NK-92 (cell line): ENCODE results near the gene RETREG1.
"Not testable (repeated sequence)": the region's sequence is repeated elsewhere in the genome, so short reads cannot be mapped to it uniquely, and the experiment has no call there.

ENCODE experiments used
- DNase-seq: peaks from one replicate; lab custom pipeline; 2025; ENCODE audit not compliant: unreplicated experiment; lab: John Stamatoyannopoulos, UW

RETREG1 gene

DNA sequence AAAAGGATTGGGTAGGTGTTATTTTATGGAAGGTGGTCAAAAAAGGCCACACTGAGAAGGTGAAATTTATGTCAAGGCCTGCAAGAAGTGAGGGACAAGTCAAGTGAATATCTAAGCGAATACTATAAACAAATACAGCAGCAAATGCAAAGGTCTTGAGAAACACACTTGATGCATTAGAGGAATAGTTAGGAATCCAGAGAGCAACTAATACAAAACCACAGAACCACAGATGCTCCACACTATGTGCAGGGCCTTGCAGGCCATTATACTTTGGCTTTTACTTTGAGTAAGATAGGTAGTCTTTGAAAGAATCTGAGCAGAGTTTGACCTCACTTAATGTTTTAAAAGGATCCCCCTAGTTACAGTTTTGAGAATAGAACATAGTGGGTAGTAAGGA is 155.8 kb downstream of the RETREG1 start:
- DNase-seq, result no peak

DNA sequence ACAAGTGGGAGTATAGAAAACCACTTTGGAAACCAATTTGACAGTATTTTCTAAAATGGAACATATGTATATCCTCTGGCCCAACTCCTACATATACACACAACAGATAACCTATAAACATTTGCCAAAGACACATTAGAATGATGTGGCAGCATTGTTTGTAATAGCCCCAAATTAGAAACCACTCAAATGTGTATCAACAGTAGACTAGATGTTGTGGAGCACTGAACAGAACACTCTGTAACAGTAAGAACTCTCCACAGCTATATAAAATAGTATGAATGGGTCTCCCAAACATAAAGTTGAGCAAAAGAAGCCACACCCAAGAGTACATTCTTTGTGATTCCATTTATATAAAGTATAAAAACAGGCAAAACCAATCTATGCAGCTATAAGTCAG is 157.3 kb downstream of the RETREG1 start:
- DNase-seq, result no peak

DNA sequence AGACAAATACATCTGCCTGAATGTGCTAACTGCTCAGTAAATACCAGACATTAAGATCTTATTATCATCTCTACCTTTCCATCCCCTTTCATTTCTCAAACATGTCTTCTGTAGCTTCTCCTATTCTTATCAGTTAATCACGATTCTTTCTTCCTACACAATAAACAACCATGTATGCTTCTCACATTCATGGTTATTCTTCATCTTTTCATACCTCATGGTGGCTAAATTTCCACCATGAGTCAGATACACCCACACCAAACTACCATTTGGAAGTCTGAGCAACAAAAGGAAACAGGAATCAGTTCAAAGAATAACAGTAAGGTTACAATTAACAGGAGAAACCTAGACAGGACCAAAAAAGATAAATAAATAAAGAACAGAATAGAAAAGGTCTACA is 158.9 kb downstream of the RETREG1 start:
- DNase-seq, result no peak

DNA sequence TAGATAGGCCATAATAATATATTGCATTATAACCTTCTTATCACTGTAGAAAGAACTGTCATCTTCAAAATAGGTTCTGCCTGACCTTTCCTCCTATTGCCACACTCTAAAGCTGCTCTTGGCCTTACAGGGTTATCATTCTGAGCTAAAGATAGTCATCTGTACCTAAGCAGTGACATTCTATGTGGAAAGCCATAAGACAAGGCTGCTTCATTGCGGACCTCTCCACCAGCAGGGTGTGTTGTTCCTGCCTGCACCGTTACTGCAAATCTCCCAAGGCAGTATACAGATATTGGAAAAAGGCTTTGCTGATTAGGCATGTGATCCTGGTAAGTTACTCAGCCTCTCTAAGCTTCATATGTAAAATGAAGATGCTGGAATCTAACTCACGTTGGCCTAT is 159.3 kb downstream of the RETREG1 start:
- DNase-seq, result no peak

DNA sequence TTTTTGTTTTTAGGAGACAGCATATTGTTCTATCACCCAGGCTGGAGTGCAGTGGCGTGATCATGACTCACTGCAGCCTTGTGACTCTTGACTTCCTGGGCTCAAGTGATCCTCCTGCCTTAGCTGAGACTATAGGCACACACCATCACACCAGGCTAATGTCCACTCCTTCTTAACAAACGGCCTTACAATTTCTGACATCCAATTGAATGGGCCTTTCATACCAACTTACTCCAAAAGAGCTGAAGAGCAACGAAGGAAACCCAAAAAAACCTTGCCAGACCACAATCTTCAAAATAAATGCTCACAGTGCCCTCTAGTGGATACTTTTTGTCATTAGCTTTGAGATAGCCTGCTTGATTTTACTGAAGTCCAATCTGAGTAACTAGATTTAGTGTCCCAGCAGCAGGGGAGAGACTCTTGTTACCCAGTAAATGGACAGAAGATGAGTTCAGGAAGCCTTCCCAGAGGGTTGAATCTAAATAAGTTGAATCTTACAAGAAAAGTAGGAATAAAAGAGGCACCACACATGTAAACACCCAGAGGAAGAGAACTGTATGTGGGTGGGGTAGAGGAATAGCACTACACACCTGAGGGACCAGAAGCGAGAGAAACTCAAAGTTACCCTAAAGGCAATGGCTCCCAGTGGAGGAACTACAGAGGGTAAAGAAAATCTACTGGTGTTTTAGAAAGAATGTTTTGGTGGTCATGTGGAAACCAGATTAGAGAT is 160.5 kb downstream of the RETREG1 start:
- no peak for DNase-seq

DNA sequence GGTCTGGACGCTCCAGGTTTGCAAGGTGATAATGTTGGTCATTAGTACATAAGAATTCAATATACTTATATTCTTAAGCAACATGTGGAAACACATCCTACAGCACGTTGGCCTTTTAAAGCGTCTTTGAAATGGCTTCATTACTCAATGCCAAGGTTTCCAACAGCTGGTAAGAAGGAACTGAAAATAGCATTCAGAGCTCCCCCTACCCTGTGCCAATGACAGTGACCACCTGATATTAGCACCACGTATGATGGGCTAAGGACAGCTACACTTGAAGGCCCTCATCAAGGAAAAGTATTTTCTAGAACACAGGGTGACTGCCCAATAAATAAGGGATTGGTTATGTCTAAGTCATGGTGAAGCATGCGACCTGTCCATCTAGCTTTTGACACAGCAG is 161.1 kb downstream of the RETREG1 start:
- DNase-seq, result no peak

DNA sequence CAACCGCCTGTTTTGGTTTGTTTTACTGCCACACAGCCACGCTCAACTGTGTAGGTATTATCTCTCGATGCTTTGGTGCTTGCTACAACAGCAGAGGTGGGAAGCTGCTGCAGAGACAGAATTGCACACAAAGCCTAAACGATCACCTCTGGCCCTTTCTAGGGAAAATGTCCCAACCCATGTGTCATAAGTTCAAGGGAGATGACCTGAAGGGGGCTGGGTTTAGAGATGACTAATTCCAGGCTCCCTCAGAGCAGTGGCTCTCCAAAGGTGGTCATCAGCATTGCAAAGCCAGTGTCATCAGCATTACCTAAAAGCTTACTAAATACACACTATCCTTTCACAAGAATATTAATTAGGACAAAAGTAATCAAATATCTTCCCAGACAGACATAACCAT is 162.1 kb downstream of the RETREG1 start:
- no peak for DNase-seq

DNA sequence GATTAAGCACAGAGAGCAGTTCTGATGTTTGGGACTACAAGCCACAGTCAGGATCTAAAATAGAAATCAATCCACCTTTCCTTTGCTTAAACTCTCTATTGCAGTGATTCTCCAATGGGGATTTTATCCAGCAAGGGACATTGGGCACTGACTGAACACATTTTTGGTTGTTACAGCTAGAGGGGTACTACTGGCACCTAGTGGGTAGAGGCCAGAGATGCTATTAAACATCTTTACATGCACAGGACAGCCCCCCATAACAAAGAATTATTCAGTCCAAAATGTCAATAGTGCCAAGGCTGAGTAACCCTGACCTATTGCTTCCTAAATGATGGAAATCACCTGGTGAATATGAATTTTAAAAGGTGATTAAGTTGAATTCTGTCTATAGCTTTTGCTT is 163.2 kb downstream of the RETREG1 start:
- no peak for DNase-seq

DNA sequence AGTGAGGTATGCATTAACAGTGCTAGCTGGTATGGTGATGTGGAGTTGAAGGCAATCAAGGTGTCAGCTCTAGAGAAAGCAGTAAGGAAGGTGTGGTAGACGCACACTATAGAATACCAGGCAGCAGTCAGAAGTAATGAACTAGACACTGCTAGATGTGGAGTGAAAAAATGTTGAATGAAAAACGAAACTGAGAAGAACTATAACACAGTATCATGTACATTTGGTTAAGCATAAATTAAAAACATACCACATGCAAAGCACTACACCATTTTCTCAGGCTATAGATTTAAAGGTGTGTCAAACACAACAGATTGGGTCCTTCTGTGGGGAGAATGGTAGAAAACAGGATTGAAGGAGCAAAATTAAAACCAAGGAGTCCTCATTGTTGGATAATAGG is 166.6 kb downstream of the RETREG1 start:
- no peak for DNase-seq

DNA sequence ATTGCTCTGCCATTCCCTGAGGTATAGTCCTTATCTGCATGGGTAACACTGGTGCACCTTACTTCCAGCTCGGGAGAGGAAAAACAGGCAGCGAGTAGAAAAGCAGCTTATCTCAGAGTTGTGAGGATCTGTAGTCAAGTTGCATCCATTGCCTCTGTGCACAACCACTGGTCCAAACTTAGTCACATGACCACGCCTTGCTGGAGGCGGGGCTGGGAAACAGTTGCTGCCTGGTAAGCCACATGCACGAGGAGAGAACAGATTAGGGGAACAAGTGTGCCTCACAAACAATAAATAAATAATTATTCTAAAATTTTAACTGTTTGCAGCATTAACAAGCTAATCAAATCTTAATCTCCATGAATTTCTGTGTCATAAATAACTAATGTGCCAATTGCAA is 169.8 kb downstream of the RETREG1 start:
- no peak for DNase-seq

DNA sequence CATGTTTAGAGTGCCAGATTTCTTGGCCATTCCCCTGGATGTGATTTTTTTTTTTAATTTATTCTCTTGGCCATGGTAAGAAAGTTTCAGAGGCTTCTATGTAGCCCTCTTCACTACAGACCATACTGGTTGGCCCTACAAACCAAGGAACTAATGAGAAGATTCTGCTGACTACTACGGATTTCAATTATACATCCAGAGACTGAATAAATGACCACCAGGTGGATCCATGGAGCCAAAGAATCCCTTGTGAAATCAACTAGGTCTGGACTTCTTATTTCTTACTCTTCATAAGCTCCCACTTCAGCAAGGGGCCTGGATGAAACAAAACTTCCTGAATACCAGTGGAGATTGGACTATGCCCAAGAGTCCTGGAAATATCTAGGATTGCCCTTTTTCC is 178.8 kb downstream of the RETREG1 start:
- DNase-seq, result no peak

DNA sequence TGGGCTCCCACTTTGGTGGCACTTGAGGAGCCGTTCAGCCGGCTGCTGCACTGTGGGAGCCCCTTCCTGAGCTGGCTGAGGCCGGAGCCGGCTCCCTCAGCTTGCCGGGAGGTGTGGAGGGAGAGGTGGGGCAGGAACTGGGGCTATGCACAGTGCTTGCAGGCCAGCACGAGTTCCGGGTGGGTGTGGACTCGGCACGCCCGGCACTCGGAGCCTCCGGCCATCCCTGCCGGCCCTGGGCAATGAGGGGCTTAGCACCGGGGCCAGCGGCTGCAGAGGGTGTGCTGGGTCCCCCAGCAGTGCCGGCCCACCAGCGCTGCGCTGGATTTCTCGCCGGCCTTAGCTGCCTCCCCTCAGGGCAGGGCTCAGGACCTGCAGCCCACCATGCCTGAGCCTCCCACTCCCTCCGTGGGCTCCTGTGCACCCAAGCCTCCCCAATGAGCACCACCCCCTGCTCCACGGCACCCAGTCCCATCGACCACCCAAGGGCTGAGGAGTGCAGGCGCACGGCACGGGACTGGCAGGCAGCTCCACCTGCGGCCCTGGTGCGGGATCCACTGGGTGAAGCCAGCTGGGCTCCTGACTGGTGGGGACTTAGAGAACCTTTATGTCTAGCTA is 180.6 kb downstream of the RETREG1 start:
- not testable (repeated sequence) for DNase-seq

DNA sequence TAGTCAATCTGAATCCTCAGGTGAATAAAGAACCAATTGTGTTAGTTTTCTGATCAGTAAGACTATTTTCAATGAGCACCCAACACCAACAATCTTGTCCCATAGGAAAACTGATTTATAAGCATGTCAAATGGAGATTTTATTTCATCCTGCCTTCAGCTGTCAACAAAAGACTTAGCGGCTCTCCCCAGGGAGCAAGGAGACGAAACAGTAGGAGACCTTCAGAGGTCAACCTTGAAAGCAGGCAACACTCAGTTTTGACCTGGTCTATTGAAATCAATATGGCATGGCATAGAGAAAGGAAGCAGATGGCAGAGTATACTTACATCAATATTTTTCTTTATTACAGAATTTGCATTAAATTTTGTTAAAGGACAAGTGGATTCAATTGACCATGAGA is 185.3 kb downstream of the RETREG1 start:
- no peak for DNase-seq

DNA sequence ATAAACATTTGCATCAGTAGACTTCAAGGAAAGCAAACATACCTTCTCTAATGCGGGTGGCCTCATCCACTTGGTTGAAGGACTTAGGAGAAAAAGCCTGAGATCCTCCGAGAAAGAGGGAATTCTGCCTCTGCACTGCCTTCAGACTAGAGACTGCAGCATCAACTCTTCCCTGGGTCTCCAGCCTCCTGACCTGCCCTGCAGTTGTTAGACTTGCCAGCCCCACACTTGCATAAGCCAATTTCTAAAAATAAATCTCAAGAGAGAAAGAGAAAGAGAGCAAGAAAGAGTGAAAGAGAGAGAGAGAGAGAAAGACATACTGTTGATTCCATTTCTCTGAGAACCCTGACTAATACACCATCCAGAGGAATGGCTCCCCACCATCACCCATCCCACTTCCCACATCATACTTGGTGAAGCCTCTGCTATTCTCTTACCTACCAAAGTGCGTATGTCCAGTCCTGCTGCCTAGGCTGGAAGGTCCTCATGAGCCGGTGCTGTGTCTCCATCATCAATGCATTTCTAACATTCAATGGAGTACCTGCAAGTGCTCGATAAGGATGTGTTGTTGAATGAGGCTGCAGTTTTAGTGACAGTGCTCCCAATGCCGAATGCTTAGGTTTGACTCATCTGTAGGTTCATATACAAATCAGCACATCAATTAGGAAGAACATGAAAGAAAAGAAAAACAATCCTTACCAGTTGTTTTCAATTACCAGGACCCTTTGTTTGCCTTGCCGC is 186.3 kb downstream of the RETREG1 start:
- no peak for DNase-seq

DNA sequence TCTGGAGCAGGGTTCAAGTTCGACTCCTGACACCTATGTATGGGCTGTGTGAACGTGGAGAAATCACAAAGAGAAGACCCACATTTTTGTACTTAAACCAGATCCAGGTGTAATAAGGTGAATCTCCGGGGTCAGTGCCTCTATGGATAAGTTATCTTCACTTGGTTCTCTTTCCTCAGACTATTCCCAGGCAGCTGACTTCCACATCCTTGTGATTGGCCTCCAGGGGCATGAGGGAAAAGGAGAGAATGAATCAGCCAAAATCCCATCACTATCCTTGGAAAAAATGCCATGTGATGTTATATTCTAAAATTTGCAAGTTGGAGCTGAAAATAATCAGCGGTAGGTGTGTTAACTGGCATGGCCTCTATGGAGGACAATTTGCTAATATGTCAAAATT is 188.4 kb downstream of the RETREG1 start:
- no peak for DNase-seq

DNA sequence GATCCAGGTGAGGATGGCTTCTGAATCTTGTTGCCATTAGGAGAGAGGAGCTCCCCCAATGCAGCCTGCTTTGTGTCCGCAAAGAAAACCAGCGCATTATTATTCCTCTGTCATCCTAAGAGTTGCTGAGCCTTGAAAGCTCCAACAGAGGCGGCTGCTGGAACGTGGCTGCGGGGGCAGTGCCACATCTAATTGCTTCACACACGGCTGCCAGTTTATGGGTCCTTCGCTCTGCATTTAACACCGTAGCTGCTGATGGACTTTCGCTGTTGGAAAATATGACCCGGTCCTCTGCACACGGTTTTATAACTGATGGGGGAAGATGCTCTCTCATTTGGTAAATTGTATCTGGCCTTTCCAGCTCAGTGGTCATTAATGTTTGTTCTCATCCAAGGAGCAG is 189.2 kb downstream of the RETREG1 start:
- DNase-seq, result no peak
